Measurements from ENCODE around the gene NT5DC4.
"Not testable (repeated sequence)": the region's sequence is repeated elsewhere in the genome, so short reads cannot be mapped to it uniquely, and the experiment has no call there.

DNA sequence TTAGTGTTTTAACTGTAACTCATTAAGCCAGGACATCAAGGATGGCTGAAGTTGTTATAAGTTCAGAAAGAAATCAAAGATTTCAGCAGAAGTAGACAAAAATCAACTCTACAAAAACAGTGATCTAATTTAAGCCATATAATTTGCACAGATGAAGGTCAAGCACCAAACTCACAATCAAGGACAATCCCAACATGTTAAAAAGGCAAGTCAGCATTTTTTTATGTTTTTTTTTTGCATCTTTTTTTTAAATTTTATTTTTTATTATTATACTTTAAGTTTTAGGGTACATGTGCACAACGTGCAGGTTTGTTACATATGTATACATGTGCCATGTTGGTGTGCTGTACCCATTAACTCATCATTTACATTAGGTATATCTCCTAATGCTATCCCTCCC lies 4.7 kb upstream of the NT5DC4 start:
- not testable (repeated sequence) for TF ChIP-seq CTCF (conservative IDR thresholded peaks at IDR 0.05; ENCODE audit: low read depth, low read length); EZH2 (IDR thresholded peaks at IDR 0.05; ENCODE audit: low read length, unreplicated experiment)

All from PC-3 (cell line).